GM19351 (cell line): Measurements from ENCODE around the gene RBPMS2.

Experiments
- ATAC-seq: cut with Tn5 transposase; IDR thresholded peaks from one replicate; pipeline ENCODE4 v1.9.1; 2021; ENCODE audit warnings: mild to moderate bottlenecking, moderate library complexity; ENCODE audit not compliant: unreplicated experiment

RBPMS2 gene

DNA sequence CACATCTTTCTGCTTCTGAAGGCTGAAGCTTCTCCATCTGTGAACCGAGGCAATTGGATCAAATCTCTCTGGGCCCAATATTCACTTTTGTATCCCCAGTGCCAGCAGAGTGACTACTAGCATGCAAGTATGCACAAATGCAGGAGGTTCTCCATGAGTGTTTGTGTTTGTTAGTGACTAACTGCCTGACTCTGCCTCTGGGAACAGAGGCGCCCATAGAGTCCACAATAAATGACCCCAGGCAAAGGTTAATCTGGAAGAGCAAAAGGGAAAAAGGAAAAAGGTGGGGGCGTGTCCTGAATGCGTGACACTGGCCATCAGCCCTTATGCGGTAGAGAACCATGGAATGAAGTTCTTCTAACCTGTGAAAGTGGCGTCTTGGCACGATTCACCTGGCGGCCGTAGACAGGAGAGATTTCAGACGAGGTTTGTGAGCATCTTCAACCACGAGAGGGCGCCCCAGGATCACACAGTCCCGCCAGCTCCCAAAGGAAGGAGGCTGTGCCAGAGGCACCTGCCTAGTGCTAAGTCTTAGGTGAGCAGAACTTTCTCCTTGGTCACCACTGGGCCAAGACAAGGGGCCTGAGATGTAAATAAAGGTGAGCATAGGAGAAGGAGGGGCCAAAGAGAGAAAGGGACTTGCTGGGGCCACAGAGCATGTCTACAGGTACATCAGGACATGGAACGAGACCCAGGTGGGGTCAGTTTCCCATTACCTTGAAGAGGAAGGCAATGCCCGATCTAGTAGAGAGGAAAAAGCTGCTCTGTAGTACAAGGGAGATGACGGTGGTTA is 44.2 kb downstream of the RBPMS2 start:
- ATAC-seq: no peak

- ATAC-seq: no peak
These were observed 45.2 kb downstream of the RBPMS2 start for GRCh38 chr15:64730151-64730550.

DNA sequence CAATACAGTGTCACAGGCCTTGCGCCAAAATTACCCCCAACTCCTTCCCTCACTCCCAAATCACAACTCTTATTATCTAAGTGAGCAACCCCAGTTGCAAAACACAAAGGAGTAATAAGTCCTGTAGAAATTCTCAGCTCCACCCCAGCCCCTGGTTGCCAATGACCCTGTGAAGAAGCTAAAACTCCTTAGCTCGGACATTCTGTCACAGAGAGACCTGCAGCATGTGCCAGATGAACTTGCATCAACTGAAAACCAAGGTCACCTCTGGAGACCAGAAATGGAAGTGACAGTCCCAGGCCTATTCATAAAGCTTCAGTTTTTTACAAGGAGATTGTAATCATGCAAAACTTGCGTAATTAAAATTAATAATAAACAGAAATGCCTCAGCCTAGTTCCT is 55.2 kb downstream of the RBPMS2 start:
- ATAC-seq: no peak

DNA sequence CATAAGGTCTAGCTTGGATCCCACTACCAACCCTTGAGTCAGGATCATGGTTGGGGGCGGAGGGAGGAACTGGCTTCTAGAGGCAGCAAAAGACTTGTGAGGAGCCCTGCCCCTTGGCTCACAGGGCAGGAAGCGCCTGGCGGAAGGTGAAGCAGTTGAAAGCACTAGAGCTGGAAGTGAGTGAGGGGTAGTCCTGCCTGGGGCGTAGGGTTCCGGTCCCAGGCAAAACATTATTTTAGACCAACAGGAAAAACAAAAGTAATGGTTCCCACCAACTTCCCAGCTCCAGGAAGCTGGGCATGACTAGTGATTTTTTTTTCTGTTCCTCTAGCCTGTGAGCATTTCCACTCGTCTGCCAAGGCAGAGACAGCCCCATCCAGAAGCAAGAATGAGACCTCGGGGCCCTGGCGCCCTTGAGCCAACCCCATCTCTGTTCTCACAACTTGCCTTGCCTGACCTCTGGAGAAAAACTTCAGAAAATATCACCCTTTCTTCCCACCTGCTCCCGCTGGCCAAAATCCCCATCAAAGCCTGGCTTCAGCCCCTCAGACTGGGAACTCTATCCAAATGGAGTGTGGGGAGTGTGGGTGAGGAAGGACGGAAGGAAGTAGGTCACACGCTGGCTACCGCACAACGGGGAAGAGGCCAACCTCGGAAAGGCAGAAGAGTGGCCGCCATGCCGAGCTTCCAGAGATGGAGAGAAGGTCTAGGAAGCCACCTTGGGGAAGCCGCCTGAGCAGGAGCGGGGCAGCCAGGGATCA is 57.5 kb downstream of the RBPMS2 start:
- no peak for ATAC-seq

DNA sequence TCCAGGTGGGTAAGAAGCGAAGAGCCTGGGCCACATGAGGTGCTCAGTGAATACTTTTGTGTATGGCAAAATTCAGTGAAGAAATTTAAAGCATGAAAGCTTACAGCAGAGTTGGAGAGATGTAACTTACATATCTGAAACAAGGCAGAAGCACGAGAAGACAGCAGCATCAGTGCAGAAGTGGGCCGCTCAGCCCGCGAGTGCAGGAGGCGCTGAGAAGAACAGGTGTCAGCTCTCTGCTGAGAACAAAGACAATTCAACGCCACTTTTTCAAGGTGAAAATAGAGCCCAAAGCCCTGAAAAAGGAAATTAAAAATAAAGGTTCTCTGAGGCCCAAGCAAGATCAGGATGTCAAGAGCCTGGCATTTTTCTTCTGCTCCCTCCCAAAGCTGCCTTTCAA is 58.3 kb downstream of the RBPMS2 start:
- no peak for ATAC-seq

DNA sequence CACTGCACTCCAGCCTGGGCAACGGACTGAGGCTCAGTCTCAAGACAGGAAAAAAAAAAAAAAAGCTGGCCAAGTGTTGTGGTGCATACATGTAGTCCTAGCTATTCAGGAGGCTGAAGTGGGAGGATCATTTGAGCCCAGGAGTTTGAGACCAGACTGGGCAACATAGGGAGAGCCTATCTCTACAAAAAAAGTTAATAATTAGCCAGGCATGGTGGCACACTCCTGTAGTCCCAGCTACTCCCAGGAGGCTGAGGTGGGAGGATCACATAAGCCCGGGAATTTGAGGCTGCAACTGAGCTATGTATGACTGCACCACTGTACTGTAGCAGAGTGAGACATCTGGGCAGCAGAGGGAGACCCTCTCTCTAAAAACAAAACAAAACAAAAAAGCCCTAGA is 58.9 kb downstream of the RBPMS2 start:
- ATAC-seq: no peak

GRCh38 chr15:64713592-64713991 is 61.8 kb downstream of the RBPMS2 start:
- no peak for ATAC-seq

- ATAC-seq: no peak
These were observed 63.0 kb downstream of the RBPMS2 start for GRCh38 chr15:64712353-64712752.

DNA sequence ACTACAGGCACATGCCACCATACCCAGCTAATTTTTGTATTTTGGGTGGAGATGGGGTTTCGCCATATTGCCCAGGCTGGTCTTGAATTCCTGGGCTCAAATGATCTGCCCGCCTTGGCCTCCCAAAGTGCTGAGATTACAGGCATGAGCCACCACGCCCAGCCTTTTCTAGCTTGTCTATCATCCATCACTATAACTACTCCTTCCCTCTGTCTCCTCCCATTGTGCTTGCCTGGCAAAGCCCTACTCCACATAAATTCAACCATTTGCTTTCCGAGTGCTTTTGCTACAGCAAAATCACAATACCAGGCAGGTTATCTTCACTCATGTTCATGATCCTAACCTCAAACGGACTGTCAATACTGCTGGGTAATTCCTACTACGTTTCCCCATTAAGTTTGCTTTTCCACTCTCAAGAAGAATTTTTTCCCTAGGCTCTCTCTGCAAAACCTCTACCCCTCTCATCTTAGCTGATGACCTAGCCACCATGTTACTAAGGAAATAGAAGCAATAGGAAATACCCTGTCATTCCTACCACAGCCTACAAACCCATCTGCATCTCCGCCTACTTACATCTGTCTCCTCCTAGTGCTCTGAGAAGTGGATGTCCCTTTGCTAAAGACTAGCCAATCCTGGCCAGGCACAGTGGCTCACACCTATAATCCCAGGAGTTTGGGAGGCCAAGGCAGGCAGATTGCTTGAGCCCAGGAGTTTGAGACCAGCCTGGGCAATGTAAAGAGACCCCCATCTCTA is 64.5 kb downstream of the RBPMS2 start:
- ATAC-seq: no peak

DNA sequence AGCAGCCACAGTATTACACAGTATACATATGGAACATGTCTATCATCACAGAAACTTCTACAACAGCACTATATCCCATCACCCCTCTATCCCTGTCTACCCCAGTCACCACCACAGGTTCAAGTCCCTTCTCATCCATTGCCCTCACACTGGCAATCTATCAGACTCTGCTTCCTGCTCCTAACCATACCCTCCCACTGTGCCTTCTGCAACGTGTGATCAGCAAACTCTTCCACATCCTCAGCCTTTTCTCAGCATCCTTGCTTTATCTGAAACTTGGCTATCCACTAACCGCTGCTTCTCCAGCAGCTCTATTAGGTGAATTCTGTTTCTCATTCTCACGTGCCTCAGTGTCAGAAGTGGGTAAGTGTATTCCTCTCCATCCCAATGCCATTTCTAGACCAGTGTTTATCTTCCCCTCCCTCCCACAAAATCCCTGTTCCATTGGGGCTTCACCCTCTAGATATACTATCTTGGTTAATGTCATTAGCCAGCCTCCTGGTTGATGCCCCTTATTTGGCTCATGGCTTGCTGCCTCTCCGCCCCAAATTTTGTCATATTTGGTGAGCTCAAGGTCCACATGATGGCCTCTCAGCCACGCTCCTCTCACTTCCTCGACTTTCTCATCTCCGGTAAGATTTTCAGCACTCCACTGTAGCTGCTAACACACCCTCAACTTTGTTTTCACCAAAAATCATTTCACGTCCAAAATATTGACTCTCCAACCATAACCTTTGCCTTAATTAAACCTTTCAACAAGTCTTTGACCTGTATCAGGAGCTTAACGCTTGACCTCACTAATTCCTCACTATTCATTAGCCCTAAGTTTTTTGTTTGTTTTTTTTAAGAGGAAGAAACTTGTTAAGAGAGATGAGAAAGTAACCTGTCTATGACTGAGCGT is 69.1 kb downstream of the RBPMS2 start:
- ATAC-seq: no peak

DNA sequence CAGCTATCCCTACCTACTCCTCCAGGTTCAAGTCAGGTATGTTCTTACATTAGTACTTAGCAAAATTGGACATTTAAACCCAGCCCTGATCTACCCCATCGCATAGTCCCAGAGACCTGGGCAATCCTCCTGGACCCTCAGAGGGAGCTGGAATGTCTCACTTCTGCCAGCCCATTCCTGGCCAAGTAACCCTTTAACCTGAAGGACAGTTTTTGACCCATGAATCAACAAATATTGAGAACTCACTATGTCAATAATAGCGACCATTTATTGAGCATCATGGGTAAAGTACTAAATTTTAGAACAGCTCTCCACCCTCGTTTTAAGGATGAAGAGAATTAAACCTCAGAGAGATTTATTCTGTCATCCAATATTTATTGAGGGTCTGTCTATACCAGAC is 70.4 kb downstream of the RBPMS2 start:
- ATAC-seq: no peak

DNA sequence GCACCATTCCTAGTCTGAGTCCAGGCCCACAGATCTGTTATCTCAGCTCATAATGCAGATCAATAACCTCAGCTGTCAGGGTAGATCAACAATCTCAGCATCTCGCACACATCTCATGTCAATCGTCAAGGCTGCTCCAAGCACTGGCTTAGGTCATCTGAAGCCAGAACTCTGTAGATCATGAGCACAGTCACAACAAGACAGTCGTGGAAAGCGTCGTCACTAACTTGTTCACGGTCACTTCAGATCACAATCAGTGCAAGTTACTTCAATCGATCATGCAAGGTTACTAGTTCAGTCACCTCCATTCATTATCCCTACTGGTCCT is 71.8 kb downstream of the RBPMS2 start:
- ATAC-seq: no peak

GRCh38 chr15:64702816-64703631 is 72.4 kb downstream of the RBPMS2 start:
- peak; percentile 90 for ATAC-seq

DNA sequence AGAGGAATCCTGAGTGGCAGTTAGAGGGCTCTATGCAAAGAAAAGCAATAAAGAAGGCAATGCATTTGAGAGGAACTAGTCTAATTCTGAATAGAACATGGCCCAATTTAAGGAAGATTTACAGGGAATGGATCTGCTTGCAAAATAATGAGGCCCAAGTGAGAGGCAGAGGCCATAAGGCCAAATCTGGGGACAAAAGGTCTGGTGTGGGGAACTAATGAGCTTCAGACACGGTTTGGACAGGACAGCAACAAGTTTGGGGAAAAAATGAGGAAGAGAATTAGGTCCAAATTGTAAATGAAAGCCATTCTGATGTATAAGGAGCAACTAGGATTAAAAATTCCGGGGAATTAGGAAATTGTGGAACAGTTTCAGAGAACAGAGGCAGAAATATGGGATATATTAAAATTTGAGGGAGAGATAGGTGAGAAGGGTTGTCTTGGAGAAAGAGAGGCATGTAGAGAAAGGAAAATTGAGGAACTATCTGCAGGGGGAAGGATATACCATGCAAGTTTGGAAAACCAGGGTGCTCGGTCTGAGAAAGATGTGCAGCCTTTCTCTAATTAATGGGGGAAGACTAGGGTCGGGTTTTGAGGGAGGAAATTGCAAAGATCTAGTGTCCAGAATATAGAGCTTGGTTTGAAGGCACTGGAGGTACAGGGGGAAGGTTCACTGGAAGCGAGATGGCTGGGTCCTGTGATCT is 73.8 kb downstream of the RBPMS2 start:
- ATAC-seq: no peak

DNA sequence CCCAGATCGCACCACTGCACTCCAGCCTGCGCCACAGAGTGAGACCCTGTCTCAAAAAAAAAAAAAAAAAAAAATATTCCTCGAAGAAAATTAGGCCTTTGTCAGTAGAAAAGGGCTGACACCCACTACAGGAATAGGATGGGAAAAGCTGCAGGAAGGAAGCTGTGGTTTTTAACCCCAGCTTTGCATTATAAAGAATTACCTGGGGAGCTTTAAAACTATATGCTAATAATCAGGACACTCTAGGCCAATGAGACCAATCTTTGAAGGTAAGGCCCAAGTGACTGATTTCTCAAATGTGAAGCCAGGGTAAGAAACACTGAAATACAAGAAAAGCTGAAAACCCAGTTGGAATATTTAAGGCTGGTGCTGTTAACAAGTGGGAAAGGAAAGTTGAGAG is 74.3 kb downstream of the RBPMS2 start:
- no peak for ATAC-seq

- ATAC-seq: no peak
These were observed 75.5 kb downstream of the RBPMS2 start for GRCh38 chr15:64699751-64700388.

GRCh38 chr15:64698823-64699222 is 76.6 kb downstream of the RBPMS2 start:
- no peak for ATAC-seq

DNA sequence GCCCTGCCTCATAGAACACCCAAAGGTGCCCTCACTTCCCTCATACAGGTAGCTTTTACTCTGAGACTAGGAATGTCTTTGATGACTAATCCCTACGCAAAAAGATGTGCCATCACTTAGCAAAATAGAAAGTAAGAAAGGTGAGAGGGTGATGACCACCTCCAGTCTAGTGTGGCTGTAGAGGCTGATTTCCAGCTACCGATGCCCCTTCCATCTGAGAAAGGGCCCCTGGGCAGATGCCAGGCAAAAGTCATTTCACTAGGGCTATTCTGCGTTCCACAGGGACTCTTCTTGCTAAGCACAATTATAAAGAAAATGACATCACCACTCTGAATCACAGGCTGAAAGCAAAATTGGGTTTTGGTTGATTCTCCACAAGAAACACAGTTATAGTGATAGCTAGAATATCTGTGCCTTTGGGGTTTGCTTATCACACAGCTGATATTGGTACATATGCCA is 77.4 kb downstream of the RBPMS2 start:
- no peak for ATAC-seq

DNA sequence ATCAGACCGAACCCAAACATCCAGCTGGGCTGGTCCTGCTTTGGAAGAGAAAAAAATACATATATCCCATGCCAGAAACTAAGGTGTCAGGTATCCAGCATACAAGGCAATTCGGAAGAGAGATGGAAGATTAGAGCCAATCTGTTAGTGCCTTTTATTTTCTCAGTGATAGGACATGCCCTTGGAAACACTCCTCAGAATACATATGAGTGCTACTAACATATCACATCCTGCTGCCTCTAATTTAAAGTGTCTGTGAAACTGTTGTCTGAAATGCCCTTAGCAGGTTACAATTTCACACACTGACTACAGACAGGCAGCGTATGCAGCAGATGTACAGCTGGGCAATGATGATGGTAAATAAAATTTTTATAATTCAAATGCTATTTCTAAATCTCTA is 78.9 kb downstream of the RBPMS2 start:
- ATAC-seq: no peak
